AML-193 (cell line): ENCODE data around the gene GSTM2.
"Not testable (repeated sequence)": the region's sequence is repeated elsewhere in the genome, so short reads cannot be mapped to it uniquely, and the experiment has no call there.

Experiments
- DNase-seq, 2 experiments: peaks; one replicate each; lab custom pipeline; 2025; lab: John Stamatoyannopoulos, UW

GSTM2 gene

DNA sequence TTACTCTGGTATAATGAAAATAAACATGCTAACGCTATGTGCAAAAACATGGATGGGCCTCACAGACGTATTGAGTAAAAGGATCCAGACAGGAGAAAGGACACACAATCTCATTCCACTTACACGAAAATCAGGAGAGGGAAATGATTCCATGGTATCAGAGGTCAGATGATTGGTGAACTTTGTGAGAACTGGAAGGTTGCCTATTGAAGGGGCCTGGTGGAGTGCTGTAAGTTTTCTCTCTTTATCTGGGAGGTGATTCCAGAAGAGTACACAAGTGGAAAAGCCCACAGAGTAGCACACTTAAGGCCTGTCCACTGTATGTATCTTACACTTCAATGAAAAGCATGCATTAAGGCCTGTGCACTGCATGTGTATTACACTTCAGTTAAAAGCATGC, 9.6 kb downstream of the GSTM2 start:
- DNase-seq: no peak

DNA sequence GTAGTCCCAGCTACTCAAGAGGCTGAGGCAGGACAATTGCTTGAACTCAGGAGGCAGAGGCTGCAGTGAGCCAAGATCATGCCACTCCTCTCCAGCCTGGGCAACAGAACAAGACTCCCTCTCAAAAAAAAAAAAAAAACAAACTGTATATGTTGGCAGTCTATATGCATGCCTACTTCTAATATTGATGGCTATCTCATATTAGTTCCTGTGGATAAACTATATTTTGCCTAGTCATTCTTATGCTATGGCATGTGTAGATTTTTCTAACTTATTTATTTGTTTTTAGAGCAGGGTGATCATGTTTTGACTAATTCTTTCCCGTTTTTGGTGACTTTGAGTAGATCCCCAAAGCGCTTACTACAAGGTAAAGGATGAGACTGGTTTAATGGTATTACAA, 10.8 kb downstream of the GSTM2 start:
- DNase-seq: not testable (repeated sequence)

DNA sequence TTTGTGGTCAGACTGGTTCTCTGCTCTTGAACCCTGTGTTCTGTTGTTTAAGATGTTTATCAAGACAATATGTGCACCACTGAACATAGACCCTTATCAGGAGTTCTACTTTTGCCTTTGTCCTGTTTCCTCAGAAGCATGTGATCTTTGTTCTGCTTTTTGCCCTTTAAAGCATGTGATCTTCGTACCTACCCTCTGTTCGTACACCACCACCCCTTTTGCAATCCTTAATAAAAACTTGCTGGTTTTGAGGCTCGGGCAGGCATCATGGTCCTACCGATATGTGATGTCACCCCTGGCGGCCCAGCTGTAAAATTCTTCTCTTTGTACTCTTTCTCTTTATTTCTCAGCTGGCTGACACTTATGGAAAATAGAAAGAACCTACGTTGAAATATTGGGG, 16.9 kb downstream of the GSTM2 start:
- DNase-seq: not testable (repeated sequence)

DNA sequence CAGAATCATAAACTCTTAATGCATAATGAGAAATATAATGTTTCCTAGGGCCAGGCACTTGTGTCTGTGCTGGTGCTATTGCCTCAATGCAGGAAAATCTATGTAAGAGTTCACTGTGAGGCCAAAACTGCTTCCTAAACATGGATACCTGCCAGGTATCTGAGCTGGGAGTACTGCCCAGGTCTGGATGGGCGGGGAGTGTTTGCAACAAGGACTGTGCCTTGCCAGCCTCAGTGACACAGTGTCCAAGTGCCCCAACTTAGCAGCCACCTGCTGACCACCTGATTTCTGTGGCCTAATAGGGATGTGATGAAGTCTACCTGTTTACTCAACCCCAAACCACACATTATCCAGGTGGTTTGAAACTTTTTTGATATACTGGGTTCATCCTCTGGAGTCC, 17.5 kb downstream of the GSTM2 start:
- DNase-seq: not testable (repeated sequence)

DNA sequence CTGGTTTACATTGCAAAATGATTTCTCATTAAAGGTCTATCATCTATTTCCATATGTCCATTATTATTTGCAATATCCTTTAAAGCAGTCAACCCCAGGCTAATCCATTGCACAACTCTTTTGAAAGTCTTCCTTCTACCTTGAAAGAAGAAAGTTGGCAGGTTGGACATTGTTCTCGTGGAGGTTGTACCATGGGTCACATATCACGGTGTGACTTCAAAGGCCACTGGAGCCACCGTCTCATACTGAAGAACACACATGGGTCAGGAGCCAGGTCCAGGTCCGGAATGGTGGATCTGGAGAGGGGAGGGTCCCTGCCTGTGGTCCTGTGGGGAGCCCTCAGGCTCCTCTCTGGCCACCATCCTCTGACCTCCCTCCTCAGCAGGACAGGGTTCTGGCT, 18.0 kb downstream of the GSTM2 start:
- not testable (repeated sequence) for DNase-seq

DNA sequence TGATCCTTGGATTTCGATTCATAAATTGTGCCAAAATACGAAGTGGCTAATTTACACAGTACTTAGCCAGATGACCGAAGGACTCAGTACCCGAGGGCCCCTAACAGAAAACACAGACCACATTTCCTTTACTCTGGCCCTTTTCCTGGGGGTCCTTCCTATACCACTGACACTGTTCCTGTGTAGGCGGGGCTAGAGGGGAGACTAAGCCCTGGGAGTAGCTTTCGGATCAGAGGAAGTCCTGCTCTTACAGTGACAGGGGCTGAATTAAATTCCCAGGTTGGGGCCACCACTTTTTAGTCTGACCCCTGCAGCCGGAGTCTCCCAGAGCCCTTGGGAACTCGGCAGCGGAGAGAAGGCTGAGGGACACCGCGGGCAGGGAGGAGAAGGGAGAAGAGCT, 19.3 kb downstream of the GSTM2 start:
- not testable (repeated sequence) for DNase-seq

DNA sequence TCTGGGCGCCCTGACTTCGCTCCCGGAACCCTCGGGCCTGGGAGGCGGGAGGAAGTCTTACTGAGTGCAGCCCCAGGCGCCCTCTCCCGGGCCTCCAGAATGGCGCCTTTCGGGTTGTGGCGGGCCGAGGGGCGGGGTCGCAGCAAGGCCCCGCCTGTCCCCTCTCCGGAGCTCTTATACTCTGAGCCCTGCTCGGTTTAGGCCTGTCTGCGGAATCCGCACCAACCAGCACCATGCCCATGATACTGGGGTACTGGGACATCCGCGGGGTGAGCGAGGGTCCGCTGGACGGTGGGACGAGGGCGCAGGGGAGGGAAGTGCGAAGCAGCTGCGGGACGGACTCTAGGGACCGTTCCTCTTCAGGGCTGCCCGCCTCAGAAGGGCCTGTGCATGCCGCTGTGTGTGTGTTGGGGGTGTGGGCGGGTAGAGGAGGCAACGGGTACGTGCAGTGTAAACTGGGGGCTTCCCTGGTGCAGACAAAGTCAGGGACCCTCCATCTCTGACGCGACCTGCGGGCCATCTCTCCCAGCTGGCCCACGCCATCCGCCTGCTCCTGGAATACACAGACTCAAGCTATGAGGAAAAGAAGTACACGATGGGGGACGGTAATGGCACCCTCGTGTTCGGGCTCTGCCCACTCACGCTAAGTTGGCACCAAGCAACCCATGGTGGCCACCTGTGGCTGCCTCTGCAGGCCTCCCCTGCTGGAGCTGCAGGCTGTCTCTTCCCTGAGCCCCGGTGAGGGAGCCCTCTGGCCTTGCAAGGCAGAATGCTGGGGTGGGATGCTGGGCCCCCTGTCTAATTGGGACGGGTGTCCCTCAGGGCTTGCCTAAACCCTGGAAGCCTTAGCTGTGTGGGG, 20.0 kb downstream of the GSTM2 start, which contains the start of gene GSTM1:
GSTM1 (plus strand) TSS at position 177 of the 859 bp plus-strand sequence; CDS start at position 234, 57 bp downstream.
- DNase-seq: no peak

DNA sequence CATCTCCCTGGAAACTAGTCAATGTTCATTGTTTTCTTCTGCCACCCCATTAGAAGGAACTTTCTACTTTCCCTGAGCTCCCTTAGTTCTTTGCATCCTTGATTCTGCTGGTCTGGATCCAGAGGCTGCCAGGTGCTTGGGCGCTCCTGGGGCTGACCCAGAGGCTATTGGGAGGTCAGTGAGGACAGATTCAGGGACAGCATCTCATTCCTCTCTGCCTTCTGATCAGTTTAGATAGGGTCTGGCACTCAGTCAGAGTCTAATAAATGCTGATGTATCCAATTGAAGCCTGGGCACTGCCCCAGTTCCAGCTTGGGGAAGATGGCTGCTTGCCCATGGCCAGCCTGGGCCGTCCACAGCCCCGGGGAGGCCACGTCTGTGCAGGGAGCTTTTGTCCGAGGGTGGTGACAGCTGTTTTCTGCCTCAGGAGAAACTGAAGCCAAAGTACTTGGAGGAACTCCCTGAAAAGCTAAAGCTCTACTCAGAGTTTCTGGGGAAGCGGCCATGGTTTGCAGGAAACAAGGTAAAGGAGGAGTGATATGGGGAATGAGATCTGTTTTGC, 22.1 kb downstream of the GSTM2 start:
- no peak for DNase-seq

DNA sequence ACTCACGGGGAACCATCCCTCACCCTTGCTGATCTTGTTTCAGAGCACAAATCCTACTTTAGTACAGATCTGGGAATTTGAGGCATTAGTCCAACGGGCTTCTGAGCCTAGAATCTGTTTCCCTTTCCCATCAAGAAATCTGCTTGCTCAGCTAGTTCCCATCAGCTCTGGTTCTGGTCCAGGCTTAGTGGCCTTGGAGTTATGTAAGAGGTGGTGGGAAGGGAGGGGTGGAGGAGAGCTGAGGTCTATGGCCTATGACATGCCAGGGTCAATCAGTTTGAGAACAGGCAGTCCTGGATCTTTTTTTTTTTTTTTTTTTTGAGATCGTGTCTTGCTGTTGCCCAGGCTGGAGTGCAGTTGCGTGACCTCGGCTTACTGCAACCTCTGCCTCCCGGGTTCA, 23.9 kb downstream of the GSTM2 start:
- no peak for DNase-seq

DNA sequence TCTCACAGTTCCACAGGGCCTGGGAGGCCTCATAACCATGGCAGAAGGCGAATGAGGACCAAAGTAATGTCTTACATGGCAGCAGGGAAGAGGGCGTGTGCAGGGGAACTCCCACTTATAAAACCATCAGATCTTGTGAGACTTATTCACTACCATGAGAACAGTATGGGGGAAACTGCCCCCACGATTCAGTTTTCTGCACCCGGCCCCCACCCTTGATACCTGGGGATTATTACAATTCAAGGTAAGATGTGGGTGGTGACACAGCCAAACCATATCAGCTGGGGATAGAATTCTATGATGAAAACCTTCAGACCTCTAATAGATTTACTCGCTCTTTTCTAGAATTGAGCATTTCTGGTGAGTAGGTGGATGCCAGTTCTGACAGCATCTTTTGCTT, 26.5 kb downstream of the GSTM2 start:
- not testable (repeated sequence) for DNase-seq

DNA sequence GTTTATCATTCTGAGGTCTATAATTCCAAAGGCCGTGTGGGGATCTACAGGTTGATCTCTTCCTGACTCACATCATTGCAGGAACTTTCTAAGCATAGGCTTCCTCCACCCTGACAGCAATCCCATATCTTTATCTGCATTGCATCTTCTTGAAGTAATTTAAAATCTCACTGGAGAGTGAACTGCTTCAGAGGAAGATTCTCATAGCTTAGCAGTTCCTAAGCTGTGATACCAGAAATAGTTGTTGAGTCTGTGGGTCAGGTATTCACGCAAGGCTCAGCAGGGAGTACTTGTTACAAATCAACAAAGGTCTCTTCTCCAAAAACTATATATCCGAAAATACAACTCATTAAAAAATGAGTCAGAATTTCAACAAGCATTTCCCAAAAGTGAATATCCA, 27.3 kb downstream of the GSTM2 start:
- not testable (repeated sequence) for DNase-seq

DNA sequence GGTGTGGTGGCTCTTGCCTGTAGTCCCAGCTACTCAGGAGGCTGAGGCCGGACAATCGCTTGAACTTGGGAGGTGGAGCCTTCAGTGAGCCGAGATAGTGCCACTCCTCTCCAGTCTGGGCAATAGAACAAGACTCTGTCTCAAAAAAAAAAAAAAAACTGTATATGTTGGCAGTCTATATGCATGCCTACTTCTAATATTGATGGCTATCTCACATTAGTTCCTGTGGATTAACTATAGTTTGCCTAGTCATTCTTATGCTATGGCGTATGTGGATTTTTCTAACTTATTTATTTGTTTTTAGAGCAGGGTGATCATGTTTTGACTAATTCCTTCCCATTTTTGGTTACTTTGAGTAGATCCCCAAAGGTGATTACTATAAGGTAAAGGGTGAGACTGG, 29.2 kb downstream of the GSTM2 start:
- no peak for DNase-seq

DNA sequence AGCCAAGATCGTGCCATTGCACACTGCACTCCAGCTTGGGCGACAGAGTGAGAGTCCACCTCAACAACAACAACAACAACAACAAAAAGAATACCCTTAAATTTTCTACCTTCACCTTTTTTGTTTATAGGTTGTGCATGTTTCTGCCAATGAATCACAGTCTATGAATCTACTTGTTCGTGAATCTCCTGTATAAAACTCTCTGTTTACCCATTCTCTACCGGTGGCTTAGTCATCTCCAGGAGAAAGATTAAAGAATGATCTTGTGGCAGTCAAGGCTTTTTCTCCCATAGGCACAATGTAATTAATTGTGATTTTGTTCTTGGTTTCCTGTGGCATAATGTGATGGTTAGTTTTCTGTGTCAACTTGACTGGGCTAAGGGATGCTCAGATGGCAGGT, 30.0 kb downstream of the GSTM2 start:
- not testable (repeated sequence) for DNase-seq

DNA sequence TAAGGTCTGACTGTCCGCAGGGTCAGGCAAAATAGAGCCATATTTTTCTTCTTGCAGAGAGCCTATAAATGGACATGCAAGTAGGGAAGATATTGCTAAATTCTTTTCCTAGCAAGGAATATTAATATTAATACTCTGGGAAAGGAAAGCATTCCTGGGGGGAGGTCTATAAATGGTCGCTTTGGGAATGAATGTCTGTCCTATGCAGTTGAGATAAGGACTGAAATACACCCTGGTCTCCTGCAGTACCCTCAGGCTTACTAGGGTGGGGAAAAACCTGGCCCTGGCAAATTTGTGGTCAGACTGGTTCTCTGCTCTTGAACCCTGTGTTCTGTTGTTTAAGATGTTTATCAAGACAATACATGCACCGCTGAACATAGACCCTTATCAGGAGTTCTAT, 35.1 kb downstream of the GSTM2 start:
- not testable (repeated sequence) for DNase-seq

DNA sequence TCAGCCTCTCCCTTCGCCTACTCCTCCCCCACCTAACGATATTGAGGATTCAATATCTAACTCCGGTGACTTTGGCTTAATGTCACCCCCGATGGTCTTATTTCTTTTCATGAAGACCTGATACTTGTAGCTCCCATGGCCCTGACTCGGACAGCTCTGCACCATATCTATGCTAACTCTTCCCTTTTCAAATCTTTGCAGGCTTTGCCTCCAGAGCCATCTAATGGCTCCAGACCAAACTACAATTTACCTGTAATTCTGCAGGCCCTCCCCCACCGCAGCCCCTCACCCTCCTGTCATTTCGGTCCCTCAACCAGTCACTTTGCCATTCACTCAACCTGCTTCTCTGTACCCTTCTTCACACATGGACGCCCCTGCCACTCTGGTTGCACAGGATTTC, 36.3 kb downstream of the GSTM2 start:
- DNase-seq: no peak

DNA sequence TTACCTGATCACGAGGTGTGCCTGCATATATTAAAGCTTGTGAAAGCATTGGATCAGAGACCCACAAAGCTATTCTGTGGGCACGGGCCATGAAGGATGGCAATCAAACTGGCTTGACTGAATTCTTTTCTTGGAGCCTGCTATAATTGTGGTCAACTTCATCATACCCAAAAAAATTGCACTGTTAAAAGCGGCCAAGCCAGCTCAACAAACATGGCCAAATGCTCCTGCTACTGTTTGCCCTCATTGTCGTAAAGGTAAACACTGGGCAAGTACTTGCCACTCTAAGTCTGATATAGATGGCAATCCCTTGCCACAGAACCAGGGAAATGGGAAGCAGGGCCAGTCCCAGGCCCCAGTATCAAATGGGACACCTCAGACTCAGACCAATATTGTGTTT, 37.6 kb downstream of the GSTM2 start:
- DNase-seq: no peak

DNA sequence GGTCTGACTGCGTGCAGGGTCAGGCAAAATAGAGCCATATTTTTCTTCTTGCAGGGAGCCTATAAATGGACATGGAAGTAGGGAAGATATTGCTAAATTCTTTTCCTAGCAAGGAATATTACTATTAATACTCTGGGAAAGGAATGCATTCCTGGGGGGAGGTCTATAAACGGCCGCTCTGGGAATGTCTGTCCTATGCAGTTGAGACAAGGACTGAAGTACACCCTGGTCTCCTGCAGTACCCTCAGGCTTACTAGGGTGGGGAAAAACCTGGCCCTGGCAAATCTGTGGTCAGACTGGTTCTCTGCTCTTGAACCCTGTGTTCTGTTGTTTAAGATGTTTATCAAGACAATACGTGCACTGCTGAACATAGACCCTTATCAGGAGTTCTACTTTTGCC, 41.1 kb downstream of the GSTM2 start:
- DNase-seq: not testable (repeated sequence)

DNA sequence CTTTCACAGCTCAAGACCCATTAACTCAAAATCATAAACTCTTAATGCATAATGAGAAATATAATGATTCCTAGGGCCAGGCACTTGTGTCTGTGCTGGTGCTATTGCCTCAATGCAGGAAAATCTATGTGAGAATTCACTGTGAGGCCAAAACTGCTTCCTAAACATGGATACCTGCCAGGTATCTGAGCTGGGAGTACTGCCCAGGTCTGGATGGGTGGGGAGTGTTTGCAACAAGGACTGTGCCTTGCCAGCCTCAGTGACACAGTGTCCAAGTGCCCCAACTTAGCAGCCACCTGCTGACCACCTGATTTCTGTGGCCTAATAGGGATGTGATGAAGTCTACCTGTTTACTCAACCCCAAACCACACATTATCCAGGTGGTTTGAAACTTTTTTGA, 42.0 kb downstream of the GSTM2 start:
- not testable (repeated sequence) for DNase-seq

DNA sequence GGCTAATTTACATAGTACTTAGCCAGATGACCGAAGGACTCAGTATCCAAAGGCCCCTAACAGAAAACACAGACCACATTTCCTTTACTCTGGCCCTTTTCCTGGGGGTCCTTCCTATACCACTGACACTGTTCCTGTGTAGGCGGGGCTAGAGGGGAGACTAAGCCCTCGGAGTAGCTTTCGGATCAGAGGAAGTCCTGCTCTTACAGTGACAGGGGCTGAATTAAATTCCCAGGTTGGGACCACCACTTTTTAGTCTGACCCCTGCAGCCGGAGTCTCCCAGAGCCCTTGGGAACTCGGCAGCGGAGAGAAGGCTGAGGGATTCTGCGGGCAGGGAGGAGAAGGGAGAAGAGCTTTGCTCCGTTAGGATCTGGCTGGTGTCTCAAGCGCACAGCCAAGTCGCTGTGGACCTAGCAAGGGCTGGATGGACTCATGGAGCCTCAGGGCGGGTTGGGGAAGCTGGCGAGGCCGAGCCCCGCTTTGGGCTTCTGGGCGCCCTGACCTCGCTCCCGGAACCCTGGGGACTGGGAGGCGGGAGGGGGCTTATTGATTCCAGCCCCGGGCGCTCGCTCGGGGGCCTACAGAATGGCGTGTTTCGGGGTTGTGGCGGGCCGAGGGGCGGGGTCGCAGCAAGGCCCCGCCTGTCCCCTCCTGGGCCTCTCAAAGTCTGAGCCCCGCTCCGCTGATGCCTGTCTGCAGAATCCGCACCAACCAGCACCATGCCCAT, 43.9 kb downstream of the GSTM2 start, which contains the start of gene GSTM5:
GSTM5 (plus strand) TSS at position 659 of the 728 bp plus-strand sequence; CDS start at position 721, 62 bp downstream.
- not testable (repeated sequence) for DNase-seq

DNA sequence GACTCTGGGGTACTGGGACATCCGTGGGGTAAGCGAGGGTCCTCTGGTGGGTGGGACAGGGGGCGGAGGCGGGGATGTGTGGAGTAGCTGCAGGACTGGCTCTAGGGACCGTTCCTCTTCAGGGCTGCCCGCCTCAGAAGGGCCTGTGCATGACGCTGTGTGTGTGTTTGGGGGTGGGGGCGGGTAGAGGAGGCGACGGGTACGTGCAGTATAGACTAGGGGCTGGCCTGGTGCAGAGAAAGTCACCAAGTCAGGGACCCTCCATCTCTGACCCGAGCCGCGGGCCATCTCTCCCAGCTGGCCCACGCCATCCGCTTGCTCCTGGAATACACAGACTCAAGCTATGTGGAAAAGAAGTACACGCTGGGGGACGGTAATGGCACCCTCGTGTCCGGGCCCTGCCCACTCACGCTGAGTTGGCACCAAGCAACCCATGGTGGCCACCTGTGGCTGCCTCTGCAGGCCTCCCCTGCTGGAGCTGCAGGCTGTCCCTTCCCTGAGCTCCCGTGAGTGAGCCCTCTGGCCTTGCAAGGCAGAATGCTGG, 44.5 kb downstream of the GSTM2 start:
- DNase-seq: no peak

DNA sequence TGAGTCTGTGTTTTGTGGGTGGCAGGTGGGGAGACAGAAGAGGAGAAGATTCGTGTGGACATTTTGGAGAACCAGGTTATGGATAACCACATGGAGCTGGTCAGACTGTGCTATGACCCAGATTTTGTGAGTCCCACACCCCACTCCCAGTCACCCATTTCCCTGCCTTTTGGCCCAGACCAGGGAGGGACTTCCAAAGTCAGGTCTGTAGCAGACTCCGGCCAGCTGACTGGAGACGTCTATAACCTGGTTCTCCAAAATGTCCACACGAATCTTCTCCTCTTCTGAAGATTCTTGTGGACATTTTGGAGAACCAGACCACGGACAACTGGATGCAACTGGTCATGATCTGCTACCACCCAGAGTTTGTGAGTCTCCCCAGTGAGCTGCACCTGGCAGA, 45.8 kb downstream of the GSTM2 start:
- DNase-seq: no peak

DNA sequence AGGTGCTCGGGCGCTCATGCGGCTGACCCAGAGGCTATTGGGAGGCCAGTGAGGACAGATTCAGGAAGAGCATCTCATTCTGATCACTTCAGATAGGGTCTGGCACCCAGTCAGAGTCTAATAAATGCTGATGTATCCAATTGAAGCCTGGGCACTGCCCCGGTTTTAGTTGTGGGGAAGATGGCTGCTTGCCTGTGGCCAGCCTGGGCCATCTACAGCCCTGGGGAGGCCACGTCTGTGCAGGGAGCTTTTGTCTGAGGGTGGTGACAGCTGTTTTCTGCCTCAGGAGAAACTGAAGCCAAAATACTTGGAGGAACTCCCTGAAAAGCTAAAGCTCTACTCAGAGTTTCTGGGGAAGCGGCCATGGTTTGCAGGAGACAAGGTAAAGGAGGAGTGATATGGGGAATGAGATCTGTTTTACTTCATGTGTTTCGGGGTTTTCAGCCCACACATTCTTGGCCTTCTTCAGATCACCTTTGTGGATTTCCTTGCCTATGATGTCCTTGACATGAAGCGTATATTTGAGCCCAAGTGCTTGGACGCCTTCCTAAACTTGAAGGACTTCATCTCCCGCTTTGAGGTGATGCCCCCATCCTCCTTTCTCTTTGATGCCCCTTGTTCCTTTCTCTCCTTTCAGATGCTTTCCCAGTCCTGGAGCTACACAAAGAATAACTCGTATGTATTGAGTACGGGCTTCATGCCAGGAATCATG, 47.0 kb downstream of the GSTM2 start:
- DNase-seq: no peak
